Measurements from ENCODE around the gene SYCP1. TPM values are rescaled to one million over a fixed set of nuclear protein-coding genes. Genes with fewer than 3 reads are reported as not detected.

Gene SYCP1
- total and polyA plus RNA-seq, 2 of the 8 experiments (the other 6 are each of a cell fraction or from before 2014, with no cell fraction given) = 0.11 to 0.26 TPM

DNA sequence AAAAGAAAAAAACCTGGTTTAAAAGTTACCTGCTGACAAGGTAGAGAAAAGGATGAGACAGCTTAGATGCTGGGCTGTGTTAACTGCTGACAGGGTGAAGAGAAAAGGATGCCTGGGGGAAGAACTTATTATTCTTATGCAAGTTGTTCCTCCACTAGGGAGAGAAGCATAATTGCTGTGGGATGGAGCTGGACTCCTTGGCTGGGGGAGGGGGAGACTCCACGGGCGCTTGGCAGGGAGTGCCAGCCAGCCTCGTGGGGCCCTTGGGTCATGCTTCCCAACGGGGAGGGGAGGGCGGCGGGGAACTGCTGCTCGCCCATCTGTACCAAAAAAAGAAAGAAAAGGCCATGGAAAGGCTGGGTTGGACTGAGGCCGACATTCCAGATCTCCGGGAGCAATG, 47.2 kb downstream of the SYCP1 start:
- peak overlapping the region; percentile 91 for H2AFZ ChIP-seq (ENCODE audit: low read length)
- peak overlapping the region; percentile 70 to 71 for H3K4me2 ChIP-seq (ENCODE audit: insufficient read depth in 1 of 2, low read depth in 2 of 2, low read length in 2 of 2)
- H3K23ac ChIP-seq (ENCODE audit: insufficient read length) = no peak overlapping the region
- no peak overlapping the region for H2BK20ac ChIP-seq (ENCODE audit: low read length)
- H3K27ac ChIP-seq (ENCODE audit: low read depth, low read length) = peak overlapping the region; percentile 51; the same call in 1 of the 2 replicates
- H2BK12ac ChIP-seq (ENCODE audit: low read depth, low read length) = no peak overlapping the region
- no peak overlapping the region for H2AK5ac ChIP-seq (ENCODE audit: low read depth, low read length)
- no peak overlapping the region for H2BK5ac ChIP-seq (ENCODE audit: low read depth, low read length)
- H4K20me1 ChIP-seq (replicated peaks in 1 of 2; ENCODE audit: control insufficient read depth in 1 of 2, insufficient read depth in 2 of 2, low read length in 2 of 2) = no peaks in the 10 kb centered on the region
- 37% methylated on average over 9 of the region's 9 CpGs; no CpG with 5 or more reads in 1 of the 2 experiments for WGBS, 2 experiments (ENCODE audit: extremely low coverage in 1 of 2, insufficient coverage in 1 of 2, insufficient read length in 1 of 2, insufficient replicate concordance in 2 of 2, low coverage in 1 of 2, low lambda C conversion rate in 2 of 2, missing lambda C conversion rate in 1 of 2)
- H4K5ac ChIP-seq (ENCODE audit: insufficient read length, low read depth, low read length) = peak overlapping the region; percentile 70
- H3K4me1 ChIP-seq (replicated peaks in 1 of 4; ENCODE audit: control insufficient read depth in 3 of 4, insufficient read depth in 4 of 4, low read length in 3 of 4) = peaks cover 0 to 9% (median 4%) of the 10 kb centered on the region in 4 experiments; a peak in 3 of 7 replicates
- peak overlapping the region in 1 of 4 experiments; percentile 39; a peak in 1 of 7 replicates for H3K9ac ChIP-seq (replicated peaks in 1 of 4; ENCODE audit: extremely low read depth in 1 of 4, low read depth in 3 of 4, low read length in 3 of 4)
- H4K8ac ChIP-seq (ENCODE audit: extremely low read depth, insufficient read depth, low read length) = no peak overlapping the region
- H2BK15ac ChIP-seq (ENCODE audit: low read length) = 0 out of 2 replicates have a peak overlapping the region, but pooled peaks have one; percentile 16
- H3K79me1 ChIP-seq (ENCODE audit: low read depth, low read length) = no peaks in the 10 kb centered on the region
- H3K23me2 ChIP-seq (ENCODE audit: low read depth, low read length) = no peaks in the 10 kb centered on the region
- no peak overlapping the region for H3K4ac ChIP-seq (replicated peaks; ENCODE audit: insufficient read length, low read depth, low read length)
- DNase-seq (ENCODE audit: low read depth in 1 of 2, low spot score in 2 of 2) (peak in 1 of 2 experiments; percentile 55), FAIRE-seq (no peak)
- POLR2A ChIA-PET (ENCODE audit: partially characterized antibody) = interaction anchor here (1.1 kb wide), 1 partner anchor 144 kb away, joined by 3 read pairs; the partner anchor contains the start of gene CSDE1
- H3K18ac ChIP-seq (ENCODE audit: extremely low read depth, low read length) = no peak overlapping the region
- no peaks in the 10 kb centered on the region for H3K79me2 ChIP-seq (ENCODE audit: control insufficient read depth in 1 of 2, insufficient read depth in 2 of 2, low read length in 2 of 2)
- peak overlapping the region; percentile 13 to 52 (median 19); a peak in 5 of 8 replicates for H3K4me3 ChIP-seq (ENCODE audit: extremely low read depth in 1 of 4, insufficient read depth in 2 of 4, low read depth in 3 of 4, low read length in 4 of 4)
- no peak overlapping the region for H4K91ac ChIP-seq (replicated peaks; ENCODE audit: insufficient read length, low read length)
- H3K56ac ChIP-seq (replicated peaks; ENCODE audit: insufficient read length, low read depth, low read length) = no peak overlapping the region
- no peak overlapping the region for H2BK120ac ChIP-seq (replicated peaks; ENCODE audit: low read depth, low read length)
- H3K9me3 ChIP-seq (ENCODE audit: insufficient read depth in 2 of 2, low read depth in 1 of 2, low read length in 1 of 2) = 0 out of 4 replicates have a peak, but pooled peaks cover 0 to 5% of the 10 kb centered on the region in 2 experiments
- H3K27me3 ChIP-seq (replicated peaks in 1 of 4; ENCODE audit: control insufficient read depth in 3 of 4, extremely low read depth in 1 of 4, insufficient read depth in 3 of 4, low read length in 3 of 4) = no peaks in the 10 kb centered on the region
- no peak overlapping the region for H3K14ac ChIP-seq (ENCODE audit: insufficient read length)
- H3K36me3 ChIP-seq (ENCODE audit: control insufficient read depth in 2 of 4, insufficient read depth in 4 of 4, low read length in 3 of 4) = no peaks in the 10 kb centered on the region
- CTCF ChIA-PET (ENCODE audit: partially characterized antibody) = no interaction called here
